Right lobe of liver (tissue), 4 donors: ENCODE results near the gene PIMREG.

Experiments used
- POLR2A ChIP-seq: fragments of 450-650 bp; IDR thresholded peaks from one replicate; pipeline ENCODE4 v1.6.1; 2017; ENCODE audit warnings: antibody characterized with exemption, mild to moderate bottlenecking
- TF ChIP-seq, protein P1 (sequence below), 4 donors: fragments of 200-600 bp in 3 of 4; fragments of 450-650 bp in 1 of 4; IDR thresholded peaks; one replicate each; pipeline versions ENCODE4 v1.5.1 to v1.8.0; 2016 to 2022; ENCODE audit warnings: antibody characterized with exemption in 4 of 4, mild to moderate bottlenecking in 2 of 4
- donor health status: DM: no; HTN: no; CAD: no.
- donor health status: DM: no; HTN: no; CAD: no.
- donor health status: DM: no; HTN: yes; CAD: no.

- TF ChIP-seq, protein P1, sequence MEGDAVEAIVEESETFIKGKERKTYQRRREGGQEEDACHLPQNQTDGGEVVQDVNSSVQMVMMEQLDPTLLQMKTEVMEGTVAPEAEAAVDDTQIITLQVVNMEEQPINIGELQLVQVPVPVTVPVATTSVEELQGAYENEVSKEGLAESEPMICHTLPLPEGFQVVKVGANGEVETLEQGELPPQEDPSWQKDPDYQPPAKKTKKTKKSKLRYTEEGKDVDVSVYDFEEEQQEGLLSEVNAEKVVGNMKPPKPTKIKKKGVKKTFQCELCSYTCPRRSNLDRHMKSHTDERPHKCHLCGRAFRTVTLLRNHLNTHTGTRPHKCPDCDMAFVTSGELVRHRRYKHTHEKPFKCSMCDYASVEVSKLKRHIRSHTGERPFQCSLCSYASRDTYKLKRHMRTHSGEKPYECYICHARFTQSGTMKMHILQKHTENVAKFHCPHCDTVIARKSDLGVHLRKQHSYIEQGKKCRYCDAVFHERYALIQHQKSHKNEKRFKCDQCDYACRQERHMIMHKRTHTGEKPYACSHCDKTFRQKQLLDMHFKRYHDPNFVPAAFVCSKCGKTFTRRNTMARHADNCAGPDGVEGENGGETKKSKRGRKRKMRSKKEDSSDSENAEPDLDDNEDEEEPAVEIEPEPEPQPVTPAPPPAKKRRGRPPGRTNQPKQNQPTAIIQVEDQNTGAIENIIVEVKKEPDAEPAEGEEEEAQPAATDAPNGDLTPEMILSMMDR (IDR thresholded peaks at IDR 0.05): no peak
- TF ChIP-seq POLR2A: no peak
Measured at GRCh38 chr17:6462692-6463091, 18.4 kb downstream of the PIMREG start.
